NCI-H187 (cell line): Measurements from ENCODE around the gene PRKCI.

Source experiments
- DNase-seq, 2 experiments: peaks; one replicate each; lab custom pipeline; 2025; lab: John Stamatoyannopoulos, UW

PRKCI gene

DNA sequence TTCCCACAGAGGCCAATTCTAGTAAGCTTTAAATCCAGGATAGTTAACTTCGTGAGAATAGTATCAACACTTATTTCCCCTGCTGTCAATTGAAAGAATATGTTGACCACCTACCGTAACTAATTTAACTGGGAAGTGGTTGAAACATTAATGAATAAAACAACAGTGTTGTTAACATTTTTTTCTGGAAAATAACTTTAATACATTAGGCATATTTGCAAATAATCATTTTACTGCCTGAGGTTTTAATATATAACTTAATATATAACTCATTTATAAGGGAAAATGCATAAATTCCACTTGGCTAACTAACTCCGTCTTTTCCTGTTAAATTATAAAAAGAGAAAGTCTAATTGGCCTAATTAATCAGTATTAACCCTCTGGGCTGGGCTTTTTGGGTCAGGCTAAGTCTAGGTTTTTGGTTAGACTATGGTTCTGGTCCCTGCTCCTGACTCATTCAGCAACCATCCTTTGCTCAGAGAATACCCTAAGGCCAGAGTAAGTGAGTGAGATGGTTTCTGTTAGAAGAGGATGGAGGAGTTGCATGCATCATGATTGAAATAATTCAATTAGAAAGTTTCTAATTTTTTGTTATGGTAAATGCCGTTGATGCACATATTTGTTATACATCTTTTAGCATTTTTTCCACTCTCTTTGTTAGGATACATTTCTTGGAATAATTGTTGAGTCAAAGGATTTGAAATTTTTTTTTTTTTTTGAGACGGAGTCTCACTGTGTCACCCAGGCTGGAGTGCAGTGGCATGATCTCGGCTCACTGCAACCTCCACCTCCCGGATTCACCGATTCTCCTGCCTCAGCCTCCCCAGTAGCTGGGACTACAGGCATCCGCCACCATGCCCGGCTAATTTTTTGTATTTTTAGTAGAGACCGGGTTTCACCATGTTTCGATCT, 124.5 kb downstream of the PRKCI start:
- DNase-seq, result no peak

DNA sequence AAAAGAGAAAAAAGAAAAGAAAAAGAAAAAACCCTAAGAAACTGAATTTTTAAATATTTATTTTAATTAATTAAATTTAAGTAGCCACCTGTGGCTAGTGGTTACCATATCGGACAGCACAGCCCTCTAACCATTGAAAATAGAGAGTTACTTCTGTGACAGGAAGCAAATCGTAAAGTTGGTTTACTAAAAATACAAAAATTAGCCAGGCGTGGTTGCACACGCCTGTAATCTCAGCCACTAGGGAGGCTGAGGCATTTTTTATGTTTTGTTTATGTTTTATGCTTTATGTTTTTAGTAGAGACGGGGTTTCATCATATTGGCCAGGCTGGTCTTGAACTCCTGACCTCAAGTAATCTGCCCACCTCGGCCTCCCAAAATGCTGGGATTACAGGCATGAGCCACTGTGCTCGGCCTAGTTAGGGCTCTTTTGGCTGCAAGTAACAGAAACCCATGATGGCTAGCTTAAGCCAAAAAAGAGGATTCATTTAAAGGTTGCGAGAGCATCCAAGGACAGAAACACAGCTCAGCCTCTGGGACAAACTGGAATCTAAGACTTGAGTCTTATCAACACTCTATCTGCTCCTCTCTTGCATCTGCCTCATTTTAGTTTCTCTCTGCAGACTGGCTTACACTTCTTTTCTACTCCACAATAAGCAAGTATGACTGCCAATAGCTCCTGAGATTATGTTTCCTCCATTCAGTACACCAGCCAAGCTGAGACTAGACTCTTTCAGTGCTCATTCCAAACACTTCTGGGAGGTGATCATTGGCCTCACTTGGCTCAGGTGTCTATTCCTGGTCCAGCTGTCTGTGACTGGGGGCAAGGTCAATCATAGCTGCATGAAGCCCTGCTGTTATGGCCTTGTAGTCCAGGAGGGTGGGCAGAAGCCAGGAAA, 128.5 kb downstream of the PRKCI start:
- no peak for DNase-seq

DNA sequence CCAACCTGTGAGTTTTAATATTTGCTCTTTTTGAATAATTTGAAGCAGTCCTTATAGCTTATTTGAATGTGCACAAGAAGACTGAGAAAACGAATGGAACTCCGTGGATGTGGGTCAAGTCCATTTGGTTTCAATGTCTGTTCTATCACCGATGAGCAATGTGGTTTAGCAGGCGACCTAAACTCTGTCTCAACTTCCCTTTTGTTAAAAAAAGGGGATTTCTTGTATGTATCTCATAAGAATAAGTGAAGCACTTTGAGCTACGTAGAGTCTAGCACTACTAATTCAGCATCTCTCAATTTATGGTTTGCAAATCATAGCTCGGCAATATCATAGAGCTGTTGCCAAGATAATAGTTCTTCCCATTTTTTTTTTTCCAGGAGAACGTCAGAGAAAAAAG, 130.7 kb downstream of the PRKCI start:
- no peak for DNase-seq

DNA sequence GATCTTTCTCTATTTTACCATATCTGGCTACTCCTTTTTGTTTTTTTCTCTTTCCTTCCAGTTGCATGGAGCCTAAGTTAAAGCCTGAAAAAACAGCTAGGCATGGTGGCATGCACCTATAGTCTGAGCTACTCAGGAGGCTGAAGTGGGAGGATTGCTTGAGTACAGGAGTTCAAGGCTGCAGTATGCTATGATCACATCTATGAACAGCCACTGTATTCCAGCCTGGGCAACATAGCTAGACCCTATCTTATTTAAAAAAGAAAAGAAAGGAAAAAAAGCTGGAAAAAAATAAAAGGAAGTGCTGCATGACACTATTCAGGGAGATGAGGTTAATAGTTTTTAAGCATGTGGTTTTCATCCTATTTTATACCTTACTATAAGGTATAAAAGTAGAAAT, 131.3 kb downstream of the PRKCI start:
- DNase-seq, result no peak

DNA sequence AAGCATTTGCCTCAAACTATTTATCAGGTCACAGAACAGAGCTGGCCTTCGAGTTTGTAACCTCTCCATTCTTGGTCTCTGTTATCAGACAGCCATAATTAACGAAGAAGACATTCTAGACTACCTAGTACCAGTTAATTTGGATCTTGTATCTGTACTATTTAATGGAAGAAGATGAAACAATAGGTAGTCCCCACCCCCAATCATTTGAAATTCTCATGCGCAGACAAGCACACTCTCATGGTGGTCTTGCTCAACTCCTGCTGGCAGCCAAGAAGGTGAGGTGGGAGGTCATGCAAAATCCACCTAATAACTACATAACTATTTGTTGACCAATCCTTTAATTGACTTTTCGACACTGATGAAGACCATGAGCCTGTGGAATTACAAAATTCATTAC, 132.5 kb downstream of the PRKCI start:
- DNase-seq, result no peak
